IMR-90 (cell line): Measurements from ENCODE around the gene MPZL3. TPM values are rescaled to one million over a fixed set of nuclear protein-coding genes. Genes with fewer than 3 reads are reported as not detected.

Experiments
- ATAC-seq: fragments of 200-7000 bp; cut with Tn5 transposase; 2 replicates; pipeline ENCODE4 v1.9.1; 2020; ENCODE audit warnings: low read depth, mild to moderate bottlenecking, moderate library complexity
- BruUV-seq: library from RNA; stranded (reverse); fragments of 400-500 nt; replicated peaks from 2 replicates; lab custom pipeline; 2021; lab: Mats Ljungman, UMichigan
- CTCF ChIA-PET: fragments of 300-600 bp; formaldehyde crosslinking; extraction: SDS; loops from one replicate; lab custom pipeline; 2021; ENCODE audit warnings: antibody characterized with exemption; lab: Yijun Ruan, JAX
- POLR2A ChIA-PET: fragments of 300-600 bp; sonication (Branson Sonifier 250); formaldehyde crosslinking; loops from one replicate; lab custom pipeline; 2022; ENCODE audit warnings: antibody characterized with exemption; ENCODE audit not compliant: unreplicated experiment; lab: Charles Lee
- DNase-seq: peaks from one replicate; pipeline ENCODE4 v3.0.0; 2013
- H2AFZ ChIP-seq: replicated peaks from 2 replicates; pipeline ENCODE3; 2013; ENCODE audit warnings: low read length, mild to moderate bottlenecking; ENCODE audit not compliant: poor library complexity
- H2AK5ac ChIP-seq: 2 replicates; pipeline ENCODE4 v1.6.1; 2013; ENCODE audit warnings: low read depth, low read length, inconsistent platforms
- H2AK9ac ChIP-seq: replicated peaks from 2 replicates; pipeline ENCODE3; 2013; ENCODE audit warnings: mild to moderate bottlenecking, low read depth, low read length, moderate library complexity; ENCODE audit not compliant: poor library complexity
- H2BK120ac ChIP-seq: 2 replicates; pipeline ENCODE4 v1.6.1; 2013; ENCODE audit warnings: low read depth, low read length, inconsistent platforms
- H2BK15ac ChIP-seq: 3 replicates; pipeline ENCODE4 v1.6.1; 2013; ENCODE audit warnings: low read depth, low read length, inconsistent platforms
- H2BK20ac ChIP-seq: 2 replicates; pipeline ENCODE4 v1.6.1; 2013; ENCODE audit warnings: low read depth, mild to moderate bottlenecking, inconsistent platforms, low read length, moderate library complexity
- H2BK5ac ChIP-seq: 2 replicates; pipeline ENCODE4 v1.6.1; 2013; ENCODE audit warnings: mild to moderate bottlenecking, low read depth, low read length, inconsistent platforms; ENCODE audit not compliant: poor library complexity, severe bottlenecking
- H3K14ac ChIP-seq: replicated peaks from 2 replicates; pipeline ENCODE4 v1.6.1; 2013; ENCODE audit warnings: low read depth, low read length, inconsistent platforms
- H3K18ac ChIP-seq: 2 replicates; pipeline ENCODE4 v1.6.1; 2013; ENCODE audit warnings: low read depth, low read length, control low read depth
- H3K23ac ChIP-seq: 2 replicates; pipeline ENCODE4 v1.6.1; 2013; ENCODE audit warnings: low read depth, low read length, inconsistent platforms
- H3K27ac ChIP-seq: 2 replicates; pipeline ENCODE4 v1.5.1; 2013; ENCODE audit warnings: mild to moderate bottlenecking, control low read depth, low read length; ENCODE audit not compliant: insufficient read depth
- H3K27me3 ChIP-seq: 2 replicates; pipeline ENCODE4 v1.6.1; 2013; ENCODE audit warnings: low read length; ENCODE audit not compliant: control insufficient read depth, insufficient read depth
- H3K36me3 ChIP-seq: 2 replicates; pipeline ENCODE4 v1.6.1; 2013; ENCODE audit warnings: low read length, mixed read lengths; ENCODE audit not compliant: control insufficient read depth, insufficient read depth
- H3K4ac ChIP-seq: 2 replicates; pipeline ENCODE4 v1.6.1; 2013; ENCODE audit warnings: low read depth, low read length, inconsistent platforms
- H3K4me1 ChIP-seq: 2 replicates; pipeline ENCODE4 v1.6.1; 2013; ENCODE audit warnings: low read length, mixed read lengths; ENCODE audit not compliant: control insufficient read depth, insufficient read depth
- H3K4me2 ChIP-seq: 2 replicates; pipeline ENCODE4 v1.6.1; 2013; ENCODE audit warnings: low read depth, mild to moderate bottlenecking, control low read depth, low read length, moderate library complexity
- H3K4me3 ChIP-seq: 2 replicates; pipeline ENCODE4 v1.5.1; 2013; ENCODE audit warnings: low read depth, mild to moderate bottlenecking, control low read depth, low read length, moderate library complexity; ENCODE audit not compliant: insufficient read depth
- H3K56ac ChIP-seq: 2 replicates; pipeline ENCODE4 v1.6.1; 2013; ENCODE audit warnings: low read length, inconsistent platforms; ENCODE audit not compliant: insufficient read depth; ENCODE audit errors: extremely low read depth
- H3K79me1 ChIP-seq, 2 experiments: 2 replicates each; pipeline ENCODE4 v1.6.1; 2013; ENCODE audit warnings: low read length in 2 of 2, inconsistent platforms in 1 of 2, low read depth in 1 of 2
- H3K9ac ChIP-seq: 2 replicates; pipeline ENCODE4 v1.6.1; 2013; ENCODE audit warnings: low read depth, low read length, control low read depth
- H3K9me1 ChIP-seq: 2 replicates; pipeline ENCODE4 v1.6.1; 2013; ENCODE audit warnings: low read length, inconsistent platforms; ENCODE audit not compliant: insufficient read depth
- H3K9me3 ChIP-seq: 2 replicates; pipeline ENCODE4 v1.6.1; 2013; ENCODE audit warnings: low read length; ENCODE audit not compliant: control insufficient read depth, insufficient read depth
- H4K20me1 ChIP-seq: 2 replicates; pipeline ENCODE4 v1.6.1; 2013; ENCODE audit warnings: low read length, inconsistent platforms; ENCODE audit not compliant: insufficient read depth
- H4K5ac ChIP-seq: 2 replicates; pipeline ENCODE4 v1.6.1; 2013; ENCODE audit warnings: mild to moderate bottlenecking, low read depth, low read length, control low read depth
- H4K8ac ChIP-seq, 2 experiments: 2 replicates each; pipeline ENCODE4 v1.6.1; 2013; ENCODE audit warnings: low read depth in 2 of 2, low read length in 2 of 2, control low read depth in 1 of 2, inconsistent platforms in 1 of 2
- H4K91ac ChIP-seq: 2 replicates; pipeline ENCODE4 v1.6.1; 2013; ENCODE audit warnings: low read depth, low read length, inconsistent platforms; ENCODE audit not compliant: insufficient read depth
- BHLHE40 ChIP-seq: fragments of 150-350 bp; IDR thresholded peaks from 2 replicates; pipeline ENCODE4 v1.6.1; 2016; ENCODE audit warnings: mild to moderate bottlenecking, low read depth, low read length
- CEBPB ChIP-seq: IDR thresholded peaks from 2 replicates; pipeline ENCODE4 v1.6.1; 2012; ENCODE audit warnings: low read depth, low read length, improper control_type of control experiment
- CHD1 ChIP-seq: IDR thresholded peaks from 2 replicates; pipeline ENCODE4 v1.6.1; 2012; ENCODE audit warnings: low read depth, low read length, improper control_type of control experiment
- CTCF ChIP-seq: conservative IDR thresholded peaks from 2 replicates; pipeline ENCODE4 v1.5.1; 2012; ENCODE audit warnings: mild to moderate bottlenecking, low read depth, low read length, improper control_type of control experiment
- FOS ChIP-seq: fragments of 150-350 bp; IDR thresholded peaks from 2 replicates; pipeline ENCODE4 v1.6.1; 2016; ENCODE audit warnings: low read depth, low read length
- MAFK ChIP-seq: IDR thresholded peaks from 2 replicates; pipeline ENCODE4 v1.6.1; 2012; ENCODE audit warnings: low read depth, low read length, improper control_type of control experiment
- MAZ ChIP-seq: IDR thresholded peaks from 2 replicates; pipeline ENCODE4 v1.6.1; 2012; ENCODE audit warnings: low read depth, mild to moderate bottlenecking, low read length, improper control_type of control experiment, moderate library complexity, borderline replicate concordance
- MXI1 ChIP-seq: IDR thresholded peaks from 2 replicates; pipeline ENCODE4 v1.6.1; 2012; ENCODE audit warnings: low read depth, mild to moderate bottlenecking, low read length, moderate library complexity, borderline replicate concordance
- NFE2L2 ChIP-seq: fragments of 150-350 bp; IDR thresholded peaks from 2 replicates; pipeline ENCODE4 v1.6.1; 2016; ENCODE audit warnings: low read depth, mild to moderate bottlenecking, low read length
- POLR2A ChIP-seq: IDR thresholded peaks from 2 replicates; pipeline ENCODE4 v1.6.1; 2012; ENCODE audit warnings: mild to moderate bottlenecking, low read depth, low read length
- RAD21 ChIP-seq: IDR thresholded peaks from 2 replicates; pipeline ENCODE4 v1.6.1; 2012; ENCODE audit warnings: low read length, improper control_type of control experiment
- RCOR1 ChIP-seq: IDR thresholded peaks from 2 replicates; pipeline ENCODE4 v1.6.1; 2012; ENCODE audit warnings: mild to moderate bottlenecking, low read length, improper control_type of control experiment; ENCODE audit not compliant: insufficient replicate concordance
- RFX5 ChIP-seq: IDR thresholded peaks from 2 replicates; pipeline ENCODE4 v1.8.0; 2012; ENCODE audit warnings: low read depth, mild to moderate bottlenecking, low read length, moderate library complexity
- SMC3 ChIP-seq: fragments of 150-350 bp; IDR thresholded peaks from 2 replicates; pipeline ENCODE4 v1.6.1; 2016; ENCODE audit warnings: low read depth, mild to moderate bottlenecking, antibody characterized with exemption, low read length, moderate library complexity
- WGBS, 2 experiments: methylation state at CpG; one replicate each; pipeline versions ENCODE4 v1.1.5 to v1.1.7; 2013; ENCODE audit warnings: missing lambda C conversion rate in 2 of 2; ENCODE audit not compliant: insufficient read length in 1 of 2; ENCODE audit errors: extremely low coverage in 2 of 2; 5-methylcytosine and 5-hydroxymethylcytosine counted together
- dilution Hi-C: fragments of 300-500 bp; cut with HindIII; formaldehyde crosslinking; loops from one replicate; pipeline ENCODE4 v1.14.3; 2018; ENCODE audit warnings: low sequenced_read_pairs; ENCODE audit not compliant: unreplicated experiment
- in situ Hi-C: fragments of 300-500 bp; cut with MboI; formaldehyde crosslinking; loops from 3 replicates; pipeline ENCODE4 v1.14.3; 2019; ENCODE audit warnings: low sequenced_read_pairs, inconsistent platforms, mixed read lengths
- intact Hi-C: fragments of 100-400 bp; cut with micrococcal nuclease; formaldehyde crosslinking; loops from 2 replicates; pipeline ENCODE4 v1.10.0; 2022
- polyA plus RNA-seq, 3 experiments: library from polyadenylated mRNA; depleted of rRNA; stranded (reverse); fragments of >200 nt; gene quantifications; 2 replicates each; pipeline ENCODE4 v1.2.3, GENCODE V29; 2012; ENCODE audit warnings: low replicate concordance in 1 of 3
- total RNA-seq: library from RNA; depleted of rRNA; stranded (reverse); fragments of >200 nt; gene quantifications from 2 replicates; pipeline ENCODE4 v1.2.3, GENCODE V29; 2012
- TF ChIP-seq, protein P1 (sequence below): fragments of 150-350 bp; IDR thresholded peaks from 2 replicates; pipeline ENCODE4 v1.6.1; 2016; ENCODE audit warnings: low read depth, mild to moderate bottlenecking, low read length, moderate library complexity, borderline replicate concordance
- TF ChIP-seq, protein P2 (sequence below): fragments of 150-350 bp; IDR thresholded peaks from 2 replicates; pipeline ENCODE4 v1.6.1; 2017; ENCODE audit warnings: mild to moderate bottlenecking, antibody characterized with exemption, low read length, low read depth

The MPZL3 gene
- total and polyA plus RNA-seq, 2 of the 4 experiments (the other 2 are of a cell fraction) = 0.15 to 0.36 TPM

GRCh38 chr11:118209033-118209432 lies 43.1 kb downstream of the MPZL3 start:
- no peak overlapping the region for H3K4me3 ChIP-seq
- H3K4me1 ChIP-seq = no peaks in the 10 kb centered on the region
- H3K9me1 ChIP-seq = no peaks in the 10 kb centered on the region
- H4K20me1 ChIP-seq = no peaks in the 10 kb centered on the region
- ATAC-seq (no peak), DNase-seq (no peak)
- H3K79me1 ChIP-seq = no peaks in the 10 kb centered on the region
- WGBS, 2 experiments = no CpG with 5 or more reads among the region's 3 CpGs
- intact Hi-C loops = no loop called here
- no peak for TF ChIP-seq NFE2L2
- no peak for TF ChIP-seq RAD21
- TF ChIP-seq MAFK = no peak
- TF ChIP-seq, protein P1, sequence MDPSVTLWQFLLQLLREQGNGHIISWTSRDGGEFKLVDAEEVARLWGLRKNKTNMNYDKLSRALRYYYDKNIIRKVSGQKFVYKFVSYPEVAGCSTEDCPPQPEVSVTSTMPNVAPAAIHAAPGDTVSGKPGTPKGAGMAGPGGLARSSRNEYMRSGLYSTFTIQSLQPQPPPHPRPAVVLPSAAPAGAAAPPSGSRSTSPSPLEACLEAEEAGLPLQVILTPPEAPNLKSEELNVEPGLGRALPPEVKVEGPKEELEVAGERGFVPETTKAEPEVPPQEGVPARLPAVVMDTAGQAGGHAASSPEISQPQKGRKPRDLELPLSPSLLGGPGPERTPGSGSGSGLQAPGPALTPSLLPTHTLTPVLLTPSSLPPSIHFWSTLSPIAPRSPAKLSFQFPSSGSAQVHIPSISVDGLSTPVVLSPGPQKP = no peak
- TF ChIP-seq BHLHE40 = no peak
- no peak for TF ChIP-seq CEBPB
- no peak for TF ChIP-seq CHD1
- TF ChIP-seq RCOR1 = no peak
- TF ChIP-seq SMC3 = no peak
- TF ChIP-seq FOS = no peak
- TF ChIP-seq CTCF = no peak
- TF ChIP-seq, protein P2, sequence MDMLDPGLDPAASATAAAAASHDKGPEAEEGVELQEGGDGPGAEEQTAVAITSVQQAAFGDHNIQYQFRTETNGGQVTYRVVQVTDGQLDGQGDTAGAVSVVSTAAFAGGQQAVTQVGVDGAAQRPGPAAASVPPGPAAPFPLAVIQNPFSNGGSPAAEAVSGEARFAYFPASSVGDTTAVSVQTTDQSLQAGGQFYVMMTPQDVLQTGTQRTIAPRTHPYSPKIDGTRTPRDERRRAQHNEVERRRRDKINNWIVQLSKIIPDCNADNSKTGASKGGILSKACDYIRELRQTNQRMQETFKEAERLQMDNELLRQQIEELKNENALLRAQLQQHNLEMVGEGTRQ = no peak
- no peak for TF ChIP-seq MAZ
- TF ChIP-seq POLR2A = no peak
- TF ChIP-seq RFX5 = no peak
- TF ChIP-seq MXI1 = no peak
- H3K56ac ChIP-seq = no peak overlapping the region
- no peak overlapping the region for H2AK9ac ChIP-seq
- no peak overlapping the region for H2AFZ ChIP-seq
- in situ Hi-C loops = no loop called here
- no peak overlapping the region for H2BK15ac ChIP-seq
- H3K4ac ChIP-seq = no peak overlapping the region
- no peak overlapping the region for H3K23ac ChIP-seq
- H3K27ac ChIP-seq = no peak overlapping the region
- dilution Hi-C loops = no loop called here
- H2BK120ac ChIP-seq = no peak overlapping the region
- H4K91ac ChIP-seq = no peak overlapping the region
- no peak overlapping the region for H2BK5ac ChIP-seq
- CTCF ChIA-PET = interaction anchor here (0.6 kb wide), 1 partner anchor 37 kb away, joined by 6 read pairs; no protein-coding TSS in a partner anchor
- H4K8ac ChIP-seq = no peak overlapping the region
- H3K9me3 ChIP-seq = no peaks in the 10 kb centered on the region
- no TSS peak for BruUV-seq
- H2BK20ac ChIP-seq = no peak overlapping the region
- no peak overlapping the region for H3K9ac ChIP-seq
- no peaks in the 10 kb centered on the region for H3K36me3 ChIP-seq
- H3K14ac ChIP-seq = no peak overlapping the region
- H3K4me2 ChIP-seq = no peak overlapping the region
- POLR2A ChIA-PET = no interaction called here
- no peak overlapping the region for H4K5ac ChIP-seq
- no peak overlapping the region for H2AK5ac ChIP-seq
- no peak overlapping the region for H3K18ac ChIP-seq
- peaks cover 20% of the 10 kb centered on the region for H3K27me3 ChIP-seq
